Stimulated activated CD4-positive, alpha-beta T cell treated with anti-CD3 and anti-CD28 coated beads, Interleukin-1b, Interleukin-23, amount 100 ng/mL, for 1 hour (primary cell): ENCODE measurements around the gene AAGAB.
"Not testable (repeated sequence)": the region's sequence is repeated elsewhere in the genome, so short reads cannot be mapped to it uniquely, and the experiment has no call there.

Experiments used
- DNase-seq, 2 donors: peaks; one replicate each; pipeline ENCODE4 v3.0.0-alpha.2; 2020; ENCODE audit warnings: low read depth in 2 of 2

Gene AAGAB

DNA sequence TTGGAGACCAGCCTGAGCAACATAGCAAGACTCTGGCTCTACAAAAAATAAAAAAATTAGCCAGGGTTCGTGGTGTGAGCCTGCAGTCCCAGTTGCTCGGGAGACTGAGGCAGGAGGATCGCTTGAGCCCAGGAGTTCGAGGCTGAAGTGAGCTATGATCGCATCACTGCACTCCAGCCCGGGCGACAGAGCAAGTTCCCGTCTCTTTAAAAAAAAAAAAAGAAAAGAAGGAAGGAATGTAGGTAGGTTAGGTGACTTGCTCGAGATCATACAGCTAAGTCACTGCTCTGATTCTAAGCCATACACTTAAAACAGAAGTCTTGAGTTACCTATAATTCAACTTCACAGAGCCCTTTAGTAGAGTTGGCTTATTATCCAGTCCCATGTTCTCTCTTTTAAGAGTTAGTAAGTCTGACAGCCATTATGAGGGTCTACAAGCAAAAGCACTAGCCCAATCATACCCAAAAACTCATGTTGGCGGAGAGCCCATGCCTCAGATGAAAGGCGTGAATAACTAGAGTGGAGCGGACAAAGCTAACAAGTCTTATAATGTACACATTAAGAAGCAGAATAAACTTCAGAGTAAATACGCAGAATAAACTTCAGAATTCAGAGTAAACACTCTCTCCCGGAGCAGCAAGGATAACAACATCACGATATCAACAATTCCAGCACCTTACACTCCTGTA, 768 bp downstream of the AAGAB start:
- DNase-seq, result no peak

DNA sequence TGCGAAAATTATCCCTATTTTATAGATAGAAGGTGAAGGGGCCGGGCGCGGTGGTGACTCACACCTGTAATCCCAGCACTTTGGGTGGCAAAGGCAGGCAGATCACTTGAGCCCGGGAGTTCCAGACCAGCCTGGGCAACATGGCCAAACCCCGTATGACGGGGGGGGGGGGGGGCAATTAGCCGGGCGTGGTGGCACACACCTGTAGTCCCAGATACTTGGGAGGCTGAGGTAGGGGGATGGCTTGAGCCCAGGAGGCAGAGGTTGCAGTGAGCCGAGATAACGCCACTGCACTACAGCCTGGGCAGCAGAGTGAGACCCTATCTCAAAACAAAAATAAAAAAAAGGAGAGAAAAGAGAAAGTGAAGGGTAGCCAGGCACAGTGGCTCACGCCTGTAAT, 1.4 kb downstream of the AAGAB start:
- DNase-seq, result no peak

DNA sequence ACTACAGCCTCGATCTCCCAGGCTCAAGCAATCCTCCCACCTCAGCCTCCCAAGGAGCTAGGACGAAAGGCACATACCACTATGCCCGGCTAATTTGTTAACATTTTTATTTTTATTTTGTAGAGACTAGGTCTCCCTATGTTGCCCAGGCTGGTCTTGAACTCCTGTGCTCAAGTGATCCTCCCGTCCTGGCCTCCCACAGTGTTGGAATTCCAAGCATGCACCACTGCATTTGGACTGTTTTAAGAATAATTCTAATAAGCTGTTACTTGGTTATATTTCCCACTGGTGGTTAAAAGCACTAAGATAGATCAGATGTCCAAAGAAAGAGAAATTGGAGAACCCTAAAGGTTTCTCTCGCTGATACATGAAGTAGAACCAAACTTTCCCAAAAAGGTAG, 3.1 kb downstream of the AAGAB start:
- no peak for DNase-seq

DNA sequence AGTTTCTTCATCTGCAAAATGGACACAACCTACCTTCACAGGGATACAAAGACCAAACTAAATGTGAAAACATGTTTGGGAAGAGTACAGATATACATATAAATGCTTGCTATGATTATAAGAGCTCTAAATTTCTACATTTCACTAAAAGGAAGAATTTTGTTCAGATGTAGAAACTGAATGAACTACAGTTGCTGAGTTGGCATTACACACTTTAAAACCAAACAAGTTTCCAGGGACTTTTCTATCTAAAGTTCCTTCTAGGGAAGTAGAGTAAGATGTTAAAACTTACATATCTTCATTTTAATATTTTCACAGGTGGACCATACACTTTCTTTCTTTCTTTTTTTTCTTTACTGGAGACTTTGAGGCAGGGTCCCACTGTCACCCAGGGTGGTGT, 4.6 kb downstream of the AAGAB start:
- DNase-seq, result no peak

DNA sequence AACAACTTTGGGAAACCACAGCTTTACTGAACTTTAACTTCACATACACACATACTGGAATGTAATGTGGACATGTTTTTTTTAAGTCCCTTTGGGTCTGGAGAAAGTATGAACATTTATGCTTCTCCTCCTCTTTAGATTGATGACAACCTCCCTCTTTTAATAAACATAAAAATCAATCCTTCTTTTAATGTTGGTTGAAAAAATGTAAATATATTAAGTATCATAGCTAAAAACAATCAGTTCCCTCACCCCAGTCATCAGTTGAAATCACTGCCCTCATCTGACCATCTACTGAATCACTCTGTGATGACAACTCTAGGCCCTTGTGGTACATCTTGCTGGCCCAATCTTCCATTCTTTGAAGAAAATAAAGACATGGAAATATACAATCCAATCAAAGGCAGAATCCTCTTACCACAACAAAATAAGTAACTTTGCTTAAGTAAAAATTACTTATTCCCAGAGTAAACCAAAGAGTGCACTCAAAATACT, 6.4 kb downstream of the AAGAB start:
- DNase-seq, result no peak

DNA sequence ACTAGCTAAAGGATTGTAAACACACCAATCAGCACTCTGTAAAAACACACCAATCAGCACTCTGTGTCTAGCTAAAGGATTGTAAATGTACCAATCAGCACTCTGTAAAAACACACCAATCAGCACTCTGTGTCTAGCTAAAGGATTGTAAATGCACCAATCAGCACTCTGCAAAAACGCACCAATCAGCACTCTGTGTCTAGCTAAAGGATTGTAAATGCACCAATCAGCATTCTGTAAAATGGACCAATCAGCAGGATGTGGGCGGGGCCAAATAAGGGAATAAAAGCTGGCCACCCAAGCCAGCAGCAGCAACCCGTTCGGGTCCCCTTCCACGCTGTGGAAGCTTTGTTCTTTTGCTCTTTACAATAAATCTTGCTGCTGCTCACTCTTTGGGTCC, 7.9 kb downstream of the AAGAB start:
- not testable (repeated sequence) for DNase-seq

DNA sequence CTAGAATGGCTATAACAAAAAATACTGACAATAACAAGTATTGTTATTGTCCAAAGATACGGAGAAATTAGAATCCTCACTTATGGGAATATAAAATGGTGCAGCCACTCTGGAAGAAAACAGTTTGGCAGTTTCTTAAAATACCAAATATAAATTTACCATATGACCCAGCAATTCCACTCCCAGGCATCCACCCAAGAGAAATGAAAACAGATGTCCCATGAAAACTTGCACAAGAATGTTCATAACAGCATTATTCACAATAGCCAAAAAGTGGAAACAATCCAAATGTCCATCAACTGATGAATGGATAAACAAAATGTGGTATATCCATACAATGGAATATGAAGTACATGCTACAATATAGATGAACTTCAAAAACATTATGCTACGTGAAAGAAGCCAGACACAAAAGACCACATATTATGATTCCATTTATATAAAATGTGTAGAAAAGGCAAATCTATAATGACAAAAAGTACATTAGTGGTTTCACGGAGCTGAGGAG, 9.4 kb downstream of the AAGAB start:
- no peak for DNase-seq

DNA sequence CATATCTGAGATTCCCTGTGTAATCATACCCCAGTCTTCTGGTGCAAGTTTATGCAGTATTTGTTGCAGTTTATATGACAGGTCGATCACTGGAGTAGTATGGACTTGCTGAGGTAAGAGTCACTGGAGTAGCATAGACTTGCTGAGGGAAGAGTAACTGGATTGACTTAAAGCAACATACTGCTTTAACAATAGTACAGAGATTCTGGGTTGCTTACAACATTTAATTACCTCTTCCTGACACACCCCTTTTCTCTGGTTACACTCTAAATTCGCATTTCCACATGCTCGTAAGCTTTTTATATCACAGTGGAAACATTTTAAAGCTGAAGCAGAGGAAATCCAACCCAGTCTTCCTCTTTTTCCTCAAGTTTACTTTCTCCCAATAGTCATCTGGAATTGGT, 11.8 kb downstream of the AAGAB start:
- no peak for DNase-seq

DNA sequence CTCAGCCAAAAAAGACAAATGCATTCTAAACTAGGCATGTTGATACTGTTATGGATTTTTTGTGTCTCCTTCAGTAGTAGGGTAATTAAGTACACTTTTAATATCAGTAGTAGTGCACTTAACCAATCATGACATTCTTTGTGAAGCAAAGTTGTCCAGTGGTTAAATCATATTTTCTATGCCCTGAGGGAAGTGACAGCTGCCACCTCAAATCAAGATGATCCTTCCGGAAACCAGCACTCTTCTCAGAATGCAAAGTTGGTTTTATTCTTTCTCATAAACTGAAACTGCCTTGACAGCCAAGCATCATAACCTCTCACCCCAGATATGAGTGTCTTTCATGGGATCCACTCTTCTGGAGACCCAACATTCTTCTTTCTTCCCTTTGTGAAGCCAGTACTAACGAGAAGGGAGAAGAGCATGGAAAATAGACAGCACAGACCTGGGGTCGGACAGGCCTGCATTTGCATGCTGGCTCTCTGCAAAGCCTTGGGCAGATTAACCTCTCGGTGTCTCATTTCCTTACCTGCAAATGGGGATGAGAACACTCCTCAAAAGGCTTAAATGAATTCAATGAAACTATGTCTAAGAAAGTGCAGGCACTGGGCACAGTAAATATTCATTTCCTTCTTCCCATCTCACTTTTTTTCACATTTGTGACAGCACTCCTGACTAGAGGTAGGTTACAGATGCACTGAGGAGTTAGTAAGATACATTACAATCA, 13.2 kb downstream of the AAGAB start:
- DNase-seq, result no peak

DNA sequence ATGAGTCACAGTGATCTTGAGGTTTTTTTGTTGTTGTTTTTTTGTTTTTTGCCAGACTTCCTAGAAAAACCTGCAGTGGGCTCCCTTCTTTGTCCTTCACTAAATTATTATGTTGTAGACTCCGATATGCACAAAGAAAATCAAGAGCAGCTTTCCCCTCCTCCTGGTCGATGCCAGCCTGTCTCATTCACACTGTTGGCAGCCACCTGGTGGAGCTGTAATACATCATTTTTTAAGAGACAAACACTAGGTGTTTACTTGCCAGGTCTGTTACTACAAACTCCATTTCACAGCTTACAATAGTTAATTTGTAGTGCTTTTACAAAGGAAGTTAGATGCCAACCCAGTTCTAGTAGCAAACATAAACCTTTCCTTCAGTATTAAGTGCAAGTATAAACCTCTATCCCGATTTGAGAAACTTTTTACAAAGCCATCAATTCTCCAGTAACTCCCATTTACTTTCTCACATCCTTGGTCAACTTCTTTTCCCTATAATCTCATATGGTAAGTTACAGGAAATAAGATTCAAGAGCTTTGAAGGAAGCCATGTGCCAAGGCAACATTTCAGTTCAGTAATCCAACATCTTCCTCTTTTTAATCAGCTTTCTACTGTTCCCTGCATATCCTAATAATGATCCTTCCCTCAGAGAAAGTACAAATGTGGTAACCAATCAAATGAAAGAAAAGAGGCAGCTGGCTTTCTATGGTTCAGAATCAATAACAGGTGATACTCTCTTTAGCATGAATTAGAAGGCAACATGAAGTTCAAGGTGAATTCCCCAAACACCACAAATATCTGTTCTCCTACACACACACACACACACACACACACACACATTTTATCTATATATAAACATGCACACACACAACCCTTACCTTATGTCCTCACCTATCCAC, 14.0 kb downstream of the AAGAB start:
- no peak for DNase-seq

DNA sequence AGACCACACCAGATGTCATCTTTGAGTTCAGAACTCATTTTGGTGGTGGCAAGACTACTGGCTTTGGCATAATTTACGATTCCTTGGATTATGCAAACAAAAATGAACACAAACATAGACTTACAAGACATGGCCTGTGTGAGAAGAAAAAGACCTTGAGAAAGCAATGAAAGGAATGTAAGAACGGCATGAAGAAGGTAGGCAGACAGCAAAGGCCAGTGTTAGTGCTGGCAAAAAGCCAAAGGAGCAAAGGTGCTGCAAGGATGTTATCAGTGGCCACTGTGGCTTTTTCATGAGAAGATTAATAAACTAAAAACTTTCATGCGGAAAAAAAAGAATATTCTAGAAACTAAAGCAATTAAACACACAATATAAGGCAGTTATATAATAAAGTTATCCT, 21.9 kb downstream of the AAGAB start:
- no peak for DNase-seq

DNA sequence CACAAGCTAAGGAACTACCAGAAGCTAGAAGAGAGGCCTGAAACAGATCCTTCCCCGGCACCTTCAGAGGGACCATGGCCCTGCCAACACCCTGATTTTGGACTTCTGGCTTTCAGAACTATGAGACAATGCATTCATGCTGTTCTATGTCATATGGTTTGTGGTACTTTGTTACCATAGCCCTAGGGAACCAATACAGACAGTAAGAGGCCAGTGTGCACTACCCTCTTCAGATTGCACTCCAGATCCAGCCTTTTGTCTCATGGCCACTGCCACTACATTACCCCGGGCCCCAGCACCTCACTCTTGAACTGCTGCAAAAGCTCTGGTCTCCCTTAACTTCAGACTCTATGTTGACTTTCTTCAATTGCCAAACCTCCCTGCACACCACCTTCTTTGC, 24.0 kb downstream of the AAGAB start:
- no peak for DNase-seq

DNA sequence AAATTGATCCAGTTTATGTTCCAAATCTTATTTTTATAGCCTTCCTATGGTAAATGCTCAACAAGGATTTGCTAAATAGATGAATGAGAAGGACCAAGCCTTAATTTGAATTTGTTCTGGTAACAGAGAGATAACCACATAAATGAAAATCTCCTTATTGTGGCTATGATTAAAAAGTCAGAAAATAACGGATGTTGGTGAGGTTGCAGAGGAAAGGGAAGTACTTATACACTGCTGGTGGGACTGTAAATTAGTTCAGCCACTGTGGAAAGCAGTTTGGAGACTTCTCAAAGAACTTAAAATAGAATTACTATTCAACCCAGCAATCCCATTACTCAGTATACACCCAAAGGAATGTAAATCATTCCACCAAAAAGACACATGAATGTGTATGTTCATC, 26.2 kb downstream of the AAGAB start:
- DNase-seq, result no peak

DNA sequence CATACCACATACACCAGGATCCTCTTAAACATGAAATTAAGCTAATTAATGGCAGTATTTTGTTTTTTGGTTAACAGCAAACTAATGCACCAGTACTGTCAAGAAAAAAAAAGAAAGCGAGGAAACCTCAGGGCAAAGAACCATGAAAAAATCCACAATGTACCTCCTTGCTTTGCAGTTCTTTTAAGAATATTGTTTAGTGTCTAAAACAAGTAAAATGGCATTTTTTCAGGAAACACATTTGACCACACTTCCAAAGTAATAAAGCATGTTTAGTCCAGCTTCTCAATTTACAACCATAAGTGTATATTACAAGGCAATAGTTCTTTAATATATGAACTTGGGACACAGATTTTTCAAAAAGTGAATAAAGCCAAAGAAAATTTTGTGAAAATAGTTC, 26.6 kb downstream of the AAGAB start:
- no peak for DNase-seq

DNA sequence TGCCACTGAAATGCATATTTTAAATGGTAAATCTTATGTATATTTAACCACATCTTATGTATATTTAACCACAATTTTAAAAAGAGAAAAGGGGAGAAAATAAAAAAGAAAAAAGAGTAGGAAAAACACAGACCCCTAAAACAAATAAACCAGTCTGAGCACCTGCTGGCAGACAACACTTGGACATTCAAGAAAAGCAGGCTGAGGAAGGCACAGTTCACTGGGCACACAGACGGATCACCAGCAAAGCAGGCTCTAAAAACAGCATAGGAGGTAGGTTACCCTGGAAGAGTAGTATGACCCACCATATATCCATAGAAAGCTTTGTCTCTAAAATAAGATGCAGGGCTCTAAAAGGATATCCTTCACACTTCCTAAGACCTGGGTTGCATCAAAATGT, 27.0 kb downstream of the AAGAB start:
- DNase-seq, result no peak

DNA sequence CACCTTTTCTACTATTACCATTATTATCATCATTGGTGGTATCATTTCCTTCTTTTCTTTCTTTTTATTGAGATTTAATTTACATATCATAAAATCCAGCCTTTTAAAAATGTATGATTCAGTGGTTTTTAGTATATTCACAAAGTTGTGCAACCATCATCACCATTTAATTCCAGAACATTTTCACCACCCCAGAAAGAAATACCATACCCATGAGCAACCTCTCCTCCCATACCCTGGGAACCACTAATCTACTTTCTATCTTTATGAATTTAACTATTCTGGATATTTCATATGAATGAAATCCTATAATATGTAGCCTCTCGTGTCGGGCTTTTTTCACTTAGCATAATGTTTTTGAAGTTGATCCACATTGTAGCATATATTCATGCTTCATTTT, 29.1 kb downstream of the AAGAB start:
- DNase-seq, result no peak

DNA sequence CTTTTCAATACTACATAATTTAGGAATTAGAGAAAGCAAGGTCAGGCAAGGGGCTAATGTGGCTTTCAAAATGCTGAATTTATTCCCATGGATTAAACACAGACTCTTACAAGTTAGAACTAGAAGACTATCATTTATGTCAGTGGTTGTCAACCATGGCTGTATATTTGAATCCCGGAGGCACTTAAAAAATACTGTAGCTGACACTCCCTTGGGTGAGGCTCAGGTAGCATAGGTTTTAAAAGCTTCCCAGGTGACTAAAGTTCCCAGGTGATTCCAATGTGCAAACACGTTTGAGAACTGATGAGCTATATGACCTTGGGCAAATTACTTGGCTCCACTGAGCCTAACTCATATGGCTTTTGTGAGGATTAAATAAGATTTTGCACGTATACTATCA, 29.6 kb downstream of the AAGAB start:
- no peak for DNase-seq

DNA sequence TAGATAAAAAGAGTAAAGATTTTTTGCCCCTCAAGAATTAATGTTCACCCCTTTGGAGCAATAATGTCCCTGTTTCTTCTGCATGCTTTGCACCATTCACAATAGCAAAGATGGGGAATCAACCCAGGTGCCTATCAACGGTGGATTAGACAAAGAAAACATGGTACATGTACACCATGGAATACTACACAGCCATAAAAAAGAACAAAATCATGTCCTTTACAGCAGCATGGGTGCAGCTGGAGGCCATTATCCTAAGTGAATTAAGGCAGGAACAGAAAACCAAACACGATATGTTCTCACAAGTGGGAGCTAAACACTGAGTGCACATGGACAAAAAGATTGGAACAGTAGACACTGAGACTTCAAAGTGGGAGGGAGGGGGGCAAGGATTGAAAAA, 35.2 kb downstream of the AAGAB start:
- no peak for DNase-seq

DNA sequence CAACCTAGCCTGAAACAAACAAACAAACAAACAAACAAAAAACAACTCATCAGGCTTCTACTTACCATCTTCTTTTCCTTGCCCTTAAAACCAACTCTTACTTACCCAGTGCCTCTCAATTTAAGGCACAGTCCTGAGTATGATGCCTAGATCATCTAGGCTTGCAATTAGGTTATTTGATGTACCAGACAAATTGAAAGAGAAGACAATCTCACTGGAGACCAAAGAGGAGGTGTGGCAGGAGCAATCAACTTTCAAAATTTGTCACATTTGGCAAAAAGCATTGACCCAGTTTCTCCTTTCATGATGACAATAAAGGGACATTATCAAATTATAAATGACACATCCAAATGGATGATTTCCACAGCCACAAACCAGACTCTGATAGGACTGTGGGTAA, 36.0 kb downstream of the AAGAB start:
- no peak for DNase-seq

DNA sequence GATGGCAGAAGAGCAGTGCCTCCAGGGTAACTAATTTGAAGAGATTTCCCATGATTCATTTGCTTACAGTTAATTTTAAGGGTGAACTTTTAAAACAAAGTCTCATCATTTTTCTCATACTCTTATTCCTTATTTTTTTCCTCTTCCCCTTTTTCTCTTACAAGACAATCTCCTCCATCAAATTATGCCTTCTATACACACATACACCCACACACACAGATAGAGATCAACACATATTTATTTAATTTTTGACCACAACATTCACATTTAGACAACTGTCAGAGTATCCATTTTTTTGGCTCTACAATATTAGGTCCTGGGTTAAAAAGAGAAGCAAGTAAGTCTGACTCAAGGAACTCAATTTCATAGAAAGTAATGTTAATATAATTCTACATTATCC, 37.6 kb downstream of the AAGAB start:
- no peak for DNase-seq

DNA sequence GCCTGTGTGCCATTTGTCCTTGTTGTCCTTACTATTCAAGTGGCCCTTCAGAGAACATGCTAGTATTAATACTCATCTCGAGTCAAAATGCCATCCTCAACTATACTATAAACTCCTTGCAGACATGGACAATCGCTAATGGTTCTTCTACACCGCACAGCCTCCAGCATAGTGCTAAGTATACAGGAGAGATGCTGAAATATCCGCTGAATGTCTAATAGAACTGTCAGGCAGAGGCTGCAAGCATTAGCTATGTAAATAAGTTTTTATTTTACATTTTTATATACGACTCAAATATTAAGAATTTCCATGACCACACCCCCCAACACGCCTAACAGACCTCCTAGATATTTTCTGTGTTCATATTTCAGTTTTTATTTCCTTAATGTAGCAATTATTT, 39.4 kb downstream of the AAGAB start:
- no peak for DNase-seq

DNA sequence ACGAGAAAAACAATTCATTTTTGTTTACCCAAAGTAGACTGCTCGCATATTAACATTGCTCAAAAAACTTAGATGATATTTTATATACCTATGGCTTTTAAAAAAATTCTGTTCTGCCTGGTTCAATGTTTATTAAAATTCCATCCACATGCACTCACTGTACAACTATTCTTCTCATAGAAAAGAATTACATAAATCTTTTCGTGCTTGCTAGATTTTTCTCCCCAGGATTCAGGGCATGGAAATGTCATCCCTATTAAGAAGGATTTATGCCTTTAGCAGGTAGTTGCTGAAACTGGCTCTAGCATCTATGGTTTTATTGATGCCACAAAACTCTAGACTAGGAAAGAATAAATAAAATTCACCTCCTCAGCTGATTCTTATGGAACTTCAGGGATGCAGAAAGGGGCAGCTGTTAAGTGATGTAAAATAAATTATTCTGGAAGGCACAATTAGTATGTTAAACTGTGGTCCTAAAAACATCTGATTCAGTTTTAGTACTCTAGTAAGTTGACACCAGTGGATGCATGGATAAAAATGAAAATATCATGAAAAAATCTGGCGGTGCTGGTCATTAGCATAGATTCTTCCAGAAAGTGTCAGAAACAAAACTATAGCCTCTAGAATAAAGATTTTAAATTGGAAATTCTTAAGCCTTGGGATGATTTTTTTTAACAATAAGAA, 41.6 kb downstream of the AAGAB start:
- DNase-seq, result no peak
